Liver (tissue), 9 donors: ENCODE measurements around the gene GSTA1. TPM values are rescaled to one million over a fixed set of nuclear protein-coding genes. Genes with fewer than 3 reads are reported as not detected.
"Not testable (repeated sequence)": the region's sequence is repeated elsewhere in the genome, so short reads cannot be mapped to it uniquely, and the experiment has no call there.

Experiments
- DNase-seq: peaks from one replicate; pipeline ENCODE4 v3.0.0-alpha.2; 2017; ENCODE audit warnings: low spot score
- H3K27ac ChIP-seq, 2 donors: one replicate each; pipeline ENCODE4 v1.7.0; 2013; ENCODE audit warnings: inconsistent platforms in 2 of 2, low read length in 2 of 2, control low read depth in 1 of 2, low read depth in 1 of 2, mild to moderate bottlenecking in 1 of 2
- H3K27me3 ChIP-seq, 4 donors: one replicate each; pipeline versions ENCODE4 v1.6.1 to v1.7.0; 2013; ENCODE audit warnings: low read length in 3 of 4, inconsistent platforms in 1 of 4, mild to moderate bottlenecking in 1 of 4, moderate library complexity in 1 of 4; ENCODE audit not compliant: control insufficient read depth in 4 of 4, insufficient read depth in 4 of 4
- H3K36me3 ChIP-seq, 4 donors: one replicate each; pipeline versions ENCODE4 v1.6.1 to v1.7.0; 2013; ENCODE audit warnings: low read length in 3 of 4, mild to moderate bottlenecking in 3 of 4, low read depth in 1 of 4, moderate library complexity in 1 of 4; ENCODE audit not compliant: control insufficient read depth in 4 of 4, insufficient read depth in 3 of 4
- H3K4me1 ChIP-seq, 4 donors: one replicate each; pipeline versions ENCODE4 v1.6.1 to v1.7.0; 2013; ENCODE audit warnings: low read length in 3 of 4, mild to moderate bottlenecking in 3 of 4, moderate library complexity in 1 of 4; ENCODE audit not compliant: control insufficient read depth in 4 of 4, insufficient read depth in 4 of 4
- H3K4me3 ChIP-seq, 3 donors: one replicate each; pipeline versions ENCODE4 v1.6.1 to v1.7.0; 2013; ENCODE audit warnings: low read length in 3 of 3, control low read depth in 1 of 3, low read depth in 1 of 3, mild to moderate bottlenecking in 1 of 3
- H3K9ac ChIP-seq, 2 donors: one replicate each; pipeline ENCODE4 v1.7.0; 2013; ENCODE audit warnings: low read length in 2 of 2, mild to moderate bottlenecking in 2 of 2, moderate library complexity in 2 of 2, control low read depth in 1 of 2, low read depth in 1 of 2
- H3K9me3 ChIP-seq, 4 donors: one replicate each; pipeline versions ENCODE4 v1.6.1 to v1.7.0; 2013; ENCODE audit warnings: low read length in 3 of 4; ENCODE audit not compliant: control insufficient read depth in 4 of 4
- FOXA1 ChIP-seq: IDR thresholded peaks from 2 replicates; pipeline ENCODE4 v1.6.1; 2016; ENCODE audit warnings: antibody characterized with exemption
- FOXA2 ChIP-seq: IDR thresholded peaks from 2 replicates; pipeline ENCODE4 v1.6.1; 2016; ENCODE audit warnings: antibody characterized with exemption
- GABPA ChIP-seq, 2 donors: IDR thresholded peaks in 1 of 2; conservative IDR thresholded peaks in 1 of 2; 2 replicates each; pipeline ENCODE4 v1.6.1; 2016; ENCODE audit warnings: antibody characterized with exemption in 2 of 2, mild to moderate bottlenecking in 1 of 2, moderate library complexity in 1 of 2
- HNF4A ChIP-seq, 2 donors: conservative IDR thresholded peaks; 2 replicates each; pipeline ENCODE4 v1.6.1; 2016; ENCODE audit warnings: antibody characterized with exemption in 2 of 2, mild to moderate bottlenecking in 2 of 2
- HNF4G ChIP-seq: IDR thresholded peaks from 2 replicates; pipeline ENCODE4 v1.6.1; 2016; ENCODE audit warnings: antibody characterized with exemption
- JUND ChIP-seq, 2 donors: IDR thresholded peaks; 2 replicates each; pipeline ENCODE4 v1.6.1; 2016; ENCODE audit warnings: antibody characterized with exemption in 2 of 2
- NR2F2 ChIP-seq: IDR thresholded peaks from 2 replicates; pipeline ENCODE4 v1.6.1; 2016; ENCODE audit warnings: antibody characterized with exemption
- RAD21 ChIP-seq, 2 donors: IDR thresholded peaks; 2 replicates each; pipeline ENCODE4 v1.6.1; 2016; ENCODE audit warnings: antibody characterized with exemption in 2 of 2, mild to moderate bottlenecking in 2 of 2
- RXRA ChIP-seq, 2 donors: IDR thresholded peaks; 2 replicates each; pipeline ENCODE4 v1.6.1; 2017 to 2018; ENCODE audit warnings: antibody characterized with exemption in 2 of 2, mild to moderate bottlenecking in 1 of 2
- SP1 ChIP-seq: IDR thresholded peaks from 2 replicates; pipeline ENCODE4 v1.6.1; 2018; ENCODE audit warnings: antibody characterized with exemption, mild to moderate bottlenecking
- TAF1 ChIP-seq: conservative IDR thresholded peaks from 2 replicates; pipeline ENCODE4 v1.6.1; 2016; ENCODE audit warnings: antibody characterized with exemption, mild to moderate bottlenecking
- YY1 ChIP-seq: IDR thresholded peaks from 2 replicates; pipeline ENCODE4 v1.6.1; 2016; ENCODE audit warnings: antibody characterized with exemption, mild to moderate bottlenecking
- WGBS: extraction: QIAGEN DNeasy Blood & Tissue Kit; methylation state at CpG from one replicate; pipeline ENCODE4 v1.1.7; 2013; 5-methylcytosine and 5-hydroxymethylcytosine counted together
- polyA plus RNA-seq, 2 donors: library from polyadenylated mRNA; stranded (reverse) in 1 of 2; unstranded in 1 of 2; fragments of 200-250 nt in 1 of 2; fragments of >200 nt in 1 of 2; fragmentation: Nextera tagmentation in 1 of 2; extraction: Ambion mirVana in 1 of 2; gene quantifications; one replicate each; pipeline versions ENCODE4 v1.2.1 to v1.2.3, GENCODE V29; 2013 to 2015
- total RNA-seq, 2 donors: library from RNA; depleted of rRNA; stranded (reverse); fragments of >200 nt; gene quantifications; one replicate each; pipeline ENCODE4 v1.2.3, GENCODE V29; 2014
- TF ChIP-seq, protein P1 (sequence below): IDR thresholded peaks from 2 replicates; pipeline ENCODE4 v1.6.1; 2016; ENCODE audit warnings: antibody characterized with exemption
- TF ChIP-seq, protein P2 (sequence below): IDR thresholded peaks from 2 replicates; pipeline ENCODE4 v1.6.1; 2016; ENCODE audit warnings: antibody characterized with exemption, mild to moderate bottlenecking
- TF ChIP-seq, protein P3 (sequence below): IDR thresholded peaks from 2 replicates; pipeline ENCODE4 v1.6.1; 2016; ENCODE audit warnings: antibody characterized with exemption
- TF ChIP-seq, protein P4 (sequence below): IDR thresholded peaks from 2 replicates; pipeline ENCODE4 v1.6.1; 2016; ENCODE audit warnings: antibody characterized with exemption
- donor health status: healthy.
- donor health status: healthy.
- donor health status: healthy.
- donor health status: healthy.
- donor health status: healthy.

The GSTA1 gene
- total and polyA plus RNA-seq, 4 donors, result 59.4 to 247 (median 145) TPM

DNA sequence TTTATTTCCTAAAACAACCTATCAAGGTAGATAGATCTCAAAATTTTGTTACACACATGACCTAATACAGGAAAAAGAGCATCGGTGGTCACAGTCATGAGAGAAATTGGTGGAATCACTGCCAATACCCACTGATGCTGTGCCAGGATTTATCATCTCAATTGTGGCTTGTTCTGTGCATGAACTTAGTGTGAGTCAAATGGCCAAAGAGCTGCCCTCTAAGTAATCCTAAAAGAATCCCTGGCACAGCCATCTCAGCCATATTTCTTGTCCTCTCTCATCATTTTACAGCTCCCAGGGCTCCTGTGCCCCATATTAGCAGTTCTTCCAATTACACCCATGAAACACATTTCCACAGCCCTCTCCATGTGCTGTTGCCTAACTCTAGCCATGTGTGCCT, 30.9 kb upstream of the GSTA1 start:
- TF ChIP-seq JUND (IDR thresholded peaks at IDR 0.05) (no peak), NR2F2 (no peak), FOXA2 (no peak), YY1 (no peak), TAF1 (no peak), GABPA (IDR thresholded peaks at IDR 0.05 in 1 of 2, conservative IDR thresholded peaks at IDR 0.05 in 1 of 2) (no peak), RXRA (IDR thresholded peaks at IDR 0.05) (no peak), RAD21 (IDR thresholded peaks at IDR 0.05) (no peak), FOXA1 (no peak), SP1 (no peak), HNF4A (conservative IDR thresholded peaks at IDR 0.05) (no peak), HNF4G (no peak)
- TF ChIP-seq, protein P1, sequence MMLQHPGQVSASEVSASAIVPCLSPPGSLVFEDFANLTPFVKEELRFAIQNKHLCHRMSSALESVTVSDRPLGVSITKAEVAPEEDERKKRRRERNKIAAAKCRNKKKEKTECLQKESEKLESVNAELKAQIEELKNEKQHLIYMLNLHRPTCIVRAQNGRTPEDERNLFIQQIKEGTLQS, result no peak
- TF ChIP-seq, protein P2, sequence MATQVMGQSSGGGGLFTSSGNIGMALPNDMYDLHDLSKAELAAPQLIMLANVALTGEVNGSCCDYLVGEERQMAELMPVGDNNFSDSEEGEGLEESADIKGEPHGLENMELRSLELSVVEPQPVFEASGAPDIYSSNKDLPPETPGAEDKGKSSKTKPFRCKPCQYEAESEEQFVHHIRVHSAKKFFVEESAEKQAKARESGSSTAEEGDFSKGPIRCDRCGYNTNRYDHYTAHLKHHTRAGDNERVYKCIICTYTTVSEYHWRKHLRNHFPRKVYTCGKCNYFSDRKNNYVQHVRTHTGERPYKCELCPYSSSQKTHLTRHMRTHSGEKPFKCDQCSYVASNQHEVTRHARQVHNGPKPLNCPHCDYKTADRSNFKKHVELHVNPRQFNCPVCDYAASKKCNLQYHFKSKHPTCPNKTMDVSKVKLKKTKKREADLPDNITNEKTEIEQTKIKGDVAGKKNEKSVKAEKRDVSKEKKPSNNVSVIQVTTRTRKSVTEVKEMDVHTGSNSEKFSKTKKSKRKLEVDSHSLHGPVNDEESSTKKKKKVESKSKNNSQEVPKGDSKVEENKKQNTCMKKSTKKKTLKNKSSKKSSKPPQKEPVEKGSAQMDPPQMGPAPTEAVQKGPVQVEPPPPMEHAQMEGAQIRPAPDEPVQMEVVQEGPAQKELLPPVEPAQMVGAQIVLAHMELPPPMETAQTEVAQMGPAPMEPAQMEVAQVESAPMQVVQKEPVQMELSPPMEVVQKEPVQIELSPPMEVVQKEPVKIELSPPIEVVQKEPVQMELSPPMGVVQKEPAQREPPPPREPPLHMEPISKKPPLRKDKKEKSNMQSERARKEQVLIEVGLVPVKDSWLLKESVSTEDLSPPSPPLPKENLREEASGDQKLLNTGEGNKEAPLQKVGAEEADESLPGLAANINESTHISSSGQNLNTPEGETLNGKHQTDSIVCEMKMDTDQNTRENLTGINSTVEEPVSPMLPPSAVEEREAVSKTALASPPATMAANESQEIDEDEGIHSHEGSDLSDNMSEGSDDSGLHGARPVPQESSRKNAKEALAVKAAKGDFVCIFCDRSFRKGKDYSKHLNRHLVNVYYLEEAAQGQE, result no peak
- TF ChIP-seq, protein P3, sequence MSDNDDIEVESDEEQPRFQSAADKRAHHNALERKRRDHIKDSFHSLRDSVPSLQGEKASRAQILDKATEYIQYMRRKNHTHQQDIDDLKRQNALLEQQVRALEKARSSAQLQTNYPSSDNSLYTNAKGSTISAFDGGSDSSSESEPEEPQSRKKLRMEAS, result no peak
- TF ChIP-seq, protein P4, sequence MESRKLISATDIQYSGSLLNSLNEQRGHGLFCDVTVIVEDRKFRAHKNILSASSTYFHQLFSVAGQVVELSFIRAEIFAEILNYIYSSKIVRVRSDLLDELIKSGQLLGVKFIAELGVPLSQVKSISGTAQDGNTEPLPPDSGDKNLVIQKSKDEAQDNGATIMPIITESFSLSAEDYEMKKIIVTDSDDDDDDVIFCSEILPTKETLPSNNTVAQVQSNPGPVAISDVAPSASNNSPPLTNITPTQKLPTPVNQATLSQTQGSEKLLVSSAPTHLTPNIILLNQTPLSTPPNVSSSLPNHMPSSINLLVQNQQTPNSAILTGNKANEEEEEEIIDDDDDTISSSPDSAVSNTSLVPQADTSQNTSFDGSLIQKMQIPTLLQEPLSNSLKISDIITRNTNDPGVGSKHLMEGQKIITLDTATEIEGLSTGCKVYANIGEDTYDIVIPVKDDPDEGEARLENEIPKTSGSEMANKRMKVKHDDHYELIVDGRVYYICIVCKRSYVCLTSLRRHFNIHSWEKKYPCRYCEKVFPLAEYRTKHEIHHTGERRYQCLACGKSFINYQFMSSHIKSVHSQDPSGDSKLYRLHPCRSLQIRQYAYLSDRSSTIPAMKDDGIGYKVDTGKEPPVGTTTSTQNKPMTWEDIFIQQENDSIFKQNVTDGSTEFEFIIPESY, result no peak
- no peaks in the 10 kb centered on the region for H3K36me3 ChIP-seq
- 93% methylated on average over 1 of the region's 1 CpG for WGBS
- H3K4me1 ChIP-seq, result no peaks in the 10 kb centered on the region
- no peak overlapping the region for H3K4me3 ChIP-seq
- DNase-seq, result no peak
- no peak overlapping the region for H3K9ac ChIP-seq
- no peaks in the 10 kb centered on the region for H3K9me3 ChIP-seq
- H3K27me3 ChIP-seq, result no peaks in the 10 kb centered on the region
- H3K27ac ChIP-seq, result no peak overlapping the region

DNA sequence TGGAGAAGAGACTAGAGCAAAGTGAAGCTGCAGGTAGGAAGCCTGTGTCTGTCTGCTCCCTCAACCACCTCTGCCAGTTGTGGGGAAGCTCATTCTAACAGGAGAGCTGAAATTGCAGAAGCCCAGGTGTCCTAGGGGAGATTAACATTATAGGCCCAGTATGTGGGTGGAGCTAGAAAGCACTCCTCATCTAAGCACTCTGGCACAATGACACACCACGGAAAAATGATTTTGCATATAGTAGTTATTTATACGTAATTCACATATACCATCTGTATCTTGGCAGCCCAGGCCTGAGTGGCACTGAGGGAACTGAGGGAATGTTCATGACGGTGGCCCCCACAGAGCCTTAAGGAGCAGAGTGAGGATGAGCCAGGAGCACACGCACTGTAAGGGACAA, 27.3 kb upstream of the GSTA1 start:
- not testable (repeated sequence) for H3K36me3 ChIP-seq, H3K4me1 ChIP-seq, H3K9me3 ChIP-seq, H3K27ac ChIP-seq, H3K4me3 ChIP-seq, DNase-seq, H3K27me3 ChIP-seq, H3K9ac ChIP-seq
- 90% methylated on average over 4 of the region's 4 CpGs for WGBS
